Measurements from ENCODE around the gene TMA7B. TPM values are rescaled to one million over a fixed set of nuclear protein-coding genes. Genes with fewer than 3 reads are reported as not detected.

TMA7B gene
- total RNA-seq, 1 experiment from 2014 or later, result not detected

- no peak for DNase-seq (ENCODE audit: unreplicated experiment)
- Mint-ChIP-seq H3K27me3 (ENCODE audit: insufficient read depth, unreplicated experiment) (no peaks in the 10 kb centered on the region), H3K4me1 (ENCODE audit: insufficient read depth, unreplicated experiment) (no peaks in the 10 kb centered on the region), H3K9me3 (ENCODE audit: unreplicated experiment) (no peaks in the 10 kb centered on the region), H3K4me3 (ENCODE audit: unreplicated experiment) (no peak overlapping the region), H3K27ac (ENCODE audit: low read depth, unreplicated experiment) (no peak overlapping the region), H3K36me3 (ENCODE audit: insufficient read depth, unreplicated experiment) (no peaks in the 10 kb centered on the region)
- intact Hi-C loops (cut with micrococcal nuclease), result no loop called here
- BruUV-seq (replicated peaks), result no TSS peak
- CTCF ChIA-PET, result interaction anchor here (0.6 to 1.3 kb wide), 3 partner anchors 24 to 84 kb away, joined by 3 to 4 read pairs (median 3); no protein-coding TSS in a partner anchor
- POLR2A ChIA-PET, result no interaction called here
- TF ChIP-seq CTCF (IDR thresholded peaks at IDR 0.05; ENCODE audit: unreplicated experiment), result no peak
Measured at GRCh38 chr22:39953101-39953500, 7.1 kb upstream of the TMA7B start.

- POLR2A ChIA-PET, result no interaction called here
- Mint-ChIP-seq H3K4me1 (ENCODE audit: insufficient read depth, unreplicated experiment) (peaks cover 4% of the 10 kb centered on the region), H3K27ac (ENCODE audit: low read depth, unreplicated experiment) (no peak overlapping the region), H3K4me3 (ENCODE audit: unreplicated experiment) (no peak overlapping the region), H3K27me3 (ENCODE audit: insufficient read depth, unreplicated experiment) (no peaks in the 10 kb centered on the region), H3K9me3 (ENCODE audit: unreplicated experiment) (no peaks in the 10 kb centered on the region), H3K36me3 (ENCODE audit: insufficient read depth, unreplicated experiment) (peaks cover under 1% of the 10 kb centered on the region)
- CTCF ChIA-PET, result interaction anchor here (1.0 to 2.4 kb wide), 2 partner anchors 9 to 70 kb away, joined by 3 to 11 read pairs; no protein-coding TSS in a partner anchor
- BruUV-seq (replicated peaks), result no TSS peak
- DNase-seq (ENCODE audit: unreplicated experiment), result peak; percentile 15
- TF ChIP-seq CTCF (IDR thresholded peaks at IDR 0.05; ENCODE audit: unreplicated experiment), result no peak
- intact Hi-C loops (cut with micrococcal nuclease), result loop anchor here (2.0 kb wide), 1 partner anchor 70 kb away; no protein-coding TSS in a partner anchor
Measured at GRCh38 chr22:39954584-39955055, 5.6 kb upstream of the TMA7B start.

- POLR2A ChIA-PET, result interaction anchor here (0.6 to 0.7 kb wide), 2 partner anchors 15 to 996 kb away, joined by 3 read pairs; no protein-coding TSS in a partner anchor
- no peak overlapping the region for H3K4me3 Mint-ChIP-seq (ENCODE audit: unreplicated experiment)
- peaks cover 6% of the 10 kb centered on the region for H3K36me3 Mint-ChIP-seq (ENCODE audit: insufficient read depth, unreplicated experiment)
- DNase-seq (ENCODE audit: unreplicated experiment), result no peak
- intact Hi-C loops (cut with micrococcal nuclease), result loop anchor here (2.0 kb wide), 1 partner anchor 69 kb away; no protein-coding TSS in a partner anchor
- no peaks in the 10 kb centered on the region for H3K9me3 Mint-ChIP-seq (ENCODE audit: unreplicated experiment)
- BruUV-seq (replicated peaks), result no TSS peak
- CTCF ChIA-PET, result interaction anchor here (0.5 to 2.4 kb wide), 2 partner anchors 69 to 133 kb away, joined by 3 to 11 read pairs; no protein-coding TSS in a partner anchor
- no peak overlapping the region for H3K27ac Mint-ChIP-seq (ENCODE audit: low read depth, unreplicated experiment)
- peaks cover 14% of the 10 kb centered on the region for H3K4me1 Mint-ChIP-seq (ENCODE audit: insufficient read depth, unreplicated experiment)
- no peak for TF ChIP-seq CTCF (IDR thresholded peaks at IDR 0.05; ENCODE audit: unreplicated experiment)
- no peaks in the 10 kb centered on the region for H3K27me3 Mint-ChIP-seq (ENCODE audit: insufficient read depth, unreplicated experiment)
Measured at GRCh38 chr22:39955675-39956074, 4.5 kb upstream of the TMA7B start.

GRCh38 chr22:39956932-39957664, 3.1 kb upstream of the TMA7B start:
- DNase-seq (ENCODE audit: unreplicated experiment), result no peak
- CTCF ChIA-PET, result interaction anchor here (0.7 to 1.2 kb wide), 4 partner anchors 25 to 391 kb away, joined by 3 to 4 read pairs (median 3); no protein-coding TSS in a partner anchor
- BruUV-seq (replicated peaks), result no TSS peak
- intact Hi-C loops (cut with micrococcal nuclease), result no loop called here
- POLR2A ChIA-PET, result interaction anchor here (1.7 kb wide), 1 partner anchor 27 kb away, joined by 6 read pairs; no protein-coding TSS in a partner anchor
- H3K36me3 Mint-ChIP-seq (ENCODE audit: insufficient read depth, unreplicated experiment), result peaks cover 6% of the 10 kb centered on the region
- peaks cover 26% of the 10 kb centered on the region for H3K4me1 Mint-ChIP-seq (ENCODE audit: insufficient read depth, unreplicated experiment)
- no peak for TF ChIP-seq CTCF (IDR thresholded peaks at IDR 0.05; ENCODE audit: unreplicated experiment)
- H3K9me3 Mint-ChIP-seq (ENCODE audit: unreplicated experiment), result no peaks in the 10 kb centered on the region
- H3K27me3 Mint-ChIP-seq (ENCODE audit: insufficient read depth, unreplicated experiment), result no peaks in the 10 kb centered on the region
- H3K27ac Mint-ChIP-seq (ENCODE audit: low read depth, unreplicated experiment), result no peak overlapping the region
- no peak overlapping the region for H3K4me3 Mint-ChIP-seq (ENCODE audit: unreplicated experiment)

Measured in MCF 10A (cell line).